B cell (primary cell): ENCODE measurements around the gene GPX2. TPM values are rescaled to one million over a fixed set of nuclear protein-coding genes. Genes with fewer than 3 reads are reported as not detected.

ENCODE experiments used
- ATAC-seq: fragments of 200-7000 bp; cut with Tn5 transposase; one replicate; pipeline ENCODE4 v1.10.0; 2021; ENCODE audit warnings: low read depth, mild to moderate bottlenecking, moderate number of reproducible peaks, moderate library complexity
- CTCF ChIA-PET: fragments of 350-600 bp; sonication (Branson Sonifier 250); formaldehyde crosslinking; loops from one replicate; lab custom pipeline; 2021; ENCODE audit warnings: antibody characterized with exemption, inconsistent platforms; lab: Charles Lee
- POLR2A ChIA-PET: fragments of 350-600 bp; sonication (Branson Sonifier 250); formaldehyde crosslinking; loops from one replicate; lab custom pipeline; 2021; ENCODE audit warnings: antibody characterized with exemption; lab: Charles Lee
- DNase-seq: peaks from one replicate; pipeline ENCODE4 v3.0.0; 2013
- H2AFZ ChIP-seq: 2 replicates; pipeline ENCODE4 v1.6.1; 2012; ENCODE audit warnings: mild to moderate bottlenecking, low read depth, low read length; ENCODE audit not compliant: insufficient read depth, poor library complexity, severe bottlenecking
- H3K27ac ChIP-seq, 2 donors: 1 replicate in 1 of 2; 2 replicates in 1 of 2; pipeline ENCODE4 v1.5.1; 2012 to 2013; ENCODE audit warnings: low read length in 2 of 2, mild to moderate bottlenecking in 2 of 2, moderate library complexity in 1 of 2
- H3K27me3 ChIP-seq, 4 experiments: fragments of 200-600 bp in 1 of 4; sonication (generic) in 1 of 4; replicated peaks in 1 of 4; 1 replicate in 2 of 4; 2 replicates in 2 of 4; pipeline versions ENCODE4 v1.6.1 to v1.7.0; 2013 to 2016; ENCODE audit warnings: low read length in 3 of 4, mild to moderate bottlenecking in 2 of 4, mixed read lengths in 1 of 4, moderate library complexity in 1 of 4; ENCODE audit not compliant: insufficient read depth in 4 of 4, control insufficient read depth in 3 of 4; ENCODE audit errors: control extremely low read depth in 1 of 4
- H3K36me3 ChIP-seq, 2 experiments: replicated peaks in 1 of 2; 1 replicate in 1 of 2; 2 replicates in 1 of 2; pipeline versions ENCODE4 v1.6.1 to v1.7.1; 2013; ENCODE audit warnings: low read length in 1 of 2; ENCODE audit not compliant: insufficient read depth in 2 of 2, control insufficient read depth in 1 of 2; ENCODE audit errors: control extremely low read depth in 1 of 2, extremely low read depth in 1 of 2
- H3K4me1 ChIP-seq, 2 donors: fragments of 200-600 bp in 1 of 2; sonication (generic) in 1 of 2; 1 replicate in 1 of 2; 2 replicates in 1 of 2; pipeline versions ENCODE4 v1.5.1 to v1.6.1; 2013 to 2017; ENCODE audit warnings: low read length in 2 of 2; ENCODE audit not compliant: control insufficient read depth in 2 of 2, insufficient read depth in 2 of 2
- H3K4me2 ChIP-seq: replicated peaks from 2 replicates; pipeline ENCODE3; 2012; ENCODE audit warnings: mild to moderate bottlenecking, low read depth, low read length; ENCODE audit not compliant: poor library complexity, severe bottlenecking
- H3K4me3 ChIP-seq, 5 experiments: fragments of 200-600 bp in 1 of 5; sonication (generic) in 1 of 5; 1 replicate in 3 of 5; 2 replicates in 2 of 5; pipeline versions ENCODE4 v1.5.1 to v1.7.0; 2011 to 2016; ENCODE audit warnings: low read length in 4 of 5, mild to moderate bottlenecking in 4 of 5, low read depth in 2 of 5, control low read depth in 1 of 5, moderate library complexity in 1 of 5; ENCODE audit not compliant: insufficient read depth in 1 of 5; ENCODE audit errors: control extremely low read depth in 1 of 5, extremely low read depth in 1 of 5
- H3K79me2 ChIP-seq: fragments of 200-600 bp; sonication (generic); one replicate; pipeline ENCODE4 v1.6.0; 2016; ENCODE audit warnings: low read length; ENCODE audit not compliant: control insufficient read depth, insufficient read depth
- H3K9ac ChIP-seq: fragments of 200-600 bp; sonication (generic); 2 replicates; pipeline ENCODE4 v1.6.1; 2017; ENCODE audit warnings: mild to moderate bottlenecking, low read length, moderate library complexity
- H3K9me3 ChIP-seq, 3 donors: one replicate each; pipeline versions ENCODE4 v1.6.1 to v1.7.1; 2013; ENCODE audit warnings: low read length in 2 of 3; ENCODE audit not compliant: control insufficient read depth in 2 of 3, insufficient read depth in 1 of 3; ENCODE audit errors: control extremely low read depth in 1 of 3
- H4K20me1 ChIP-seq: 2 replicates; pipeline ENCODE4 v1.6.0; 2012; ENCODE audit warnings: mild to moderate bottlenecking, low read length; ENCODE audit not compliant: insufficient read depth, control insufficient read depth, poor library complexity, severe bottlenecking
- H3K27ac Mint-ChIP-seq: one replicate; pipeline ENCODE4 v1.8.0; 2021; ENCODE audit warnings: mixed read lengths
- H3K27me3 Mint-ChIP-seq: one replicate; pipeline ENCODE4 v1.8.0; 2021; ENCODE audit warnings: mixed read lengths
- H3K4me1 Mint-ChIP-seq: one replicate; pipeline ENCODE4 v1.8.0; 2021; ENCODE audit warnings: mixed read lengths
- H3K4me3 Mint-ChIP-seq: one replicate; pipeline ENCODE4 v1.8.0; 2021; ENCODE audit warnings: mixed read lengths
- H3K9me3 Mint-ChIP-seq: one replicate; pipeline ENCODE4 v1.8.0; 2022; ENCODE audit warnings: mixed read lengths; ENCODE audit not compliant: insufficient read depth
- EZH2 ChIP-seq: IDR thresholded peaks from 2 replicates; pipeline ENCODE4 v1.6.1; 2012; ENCODE audit warnings: borderline replicate concordance, low read depth, mild to moderate bottlenecking, moderate library complexity, low read length; ENCODE audit not compliant: insufficient read depth, poor library complexity, severe bottlenecking
- WGBS: methylation state at CpG from one replicate; pipeline ENCODE4 v1.1.5; 2013; ENCODE audit warnings: missing lambda C conversion rate; ENCODE audit not compliant: insufficient coverage; 5-methylcytosine and 5-hydroxymethylcytosine counted together
- intact Hi-C: fragments of 100-400 bp; cut with micrococcal nuclease; formaldehyde crosslinking; loops from one replicate; pipeline ENCODE4 v1.10.0; 2022
- polyA plus RNA-seq: library from polyadenylated mRNA; depleted of rRNA; stranded (reverse); fragments of >200 nt; gene quantifications from 2 replicates; pipeline ENCODE4 v1.2.3, GENCODE V29; 2012
- total RNA-seq, 2 donors: library from RNA; stranded (reverse); fragments of 120-200 nt in 1 of 2; gene quantifications; 1 replicate in 1 of 2; 2 replicates in 1 of 2; pipeline versions ENCODE4 v1.2.3 to v1.2.4, GENCODE V29; 2013 to 2022
- TF ChIP-seq, protein P1 (sequence below): fragments of 200-600 bp; IDR thresholded peaks from one replicate; pipeline ENCODE4 v1.8.0; 2022; ENCODE audit warnings: antibody characterized with exemption, mild to moderate bottlenecking

Gene GPX2
- total and polyA plus RNA-seq, 2 donors (not counting 1 experiment from before 2014, with no cell fraction given): not detected

- Mint-ChIP-seq H3K4me3 (no peak overlapping the region), H3K27me3 (peaks cover 19% of the 10 kb centered on the region), H3K4me1 (peaks cover 6% of the 10 kb centered on the region), H3K9me3 (no peaks in the 10 kb centered on the region), H3K27ac (no peak overlapping the region)
- no peaks in the 10 kb centered on the region for H3K9me3 ChIP-seq
- DNase-seq: no peak
- no peak overlapping the region for H3K4me3 ChIP-seq
- POLR2A ChIA-PET: no interaction called here
- H3K36me3 ChIP-seq: no peaks in the 10 kb centered on the region
- H3K9ac ChIP-seq: no peak overlapping the region
- TF ChIP-seq EZH2: no peak
- TF ChIP-seq, protein P1, sequence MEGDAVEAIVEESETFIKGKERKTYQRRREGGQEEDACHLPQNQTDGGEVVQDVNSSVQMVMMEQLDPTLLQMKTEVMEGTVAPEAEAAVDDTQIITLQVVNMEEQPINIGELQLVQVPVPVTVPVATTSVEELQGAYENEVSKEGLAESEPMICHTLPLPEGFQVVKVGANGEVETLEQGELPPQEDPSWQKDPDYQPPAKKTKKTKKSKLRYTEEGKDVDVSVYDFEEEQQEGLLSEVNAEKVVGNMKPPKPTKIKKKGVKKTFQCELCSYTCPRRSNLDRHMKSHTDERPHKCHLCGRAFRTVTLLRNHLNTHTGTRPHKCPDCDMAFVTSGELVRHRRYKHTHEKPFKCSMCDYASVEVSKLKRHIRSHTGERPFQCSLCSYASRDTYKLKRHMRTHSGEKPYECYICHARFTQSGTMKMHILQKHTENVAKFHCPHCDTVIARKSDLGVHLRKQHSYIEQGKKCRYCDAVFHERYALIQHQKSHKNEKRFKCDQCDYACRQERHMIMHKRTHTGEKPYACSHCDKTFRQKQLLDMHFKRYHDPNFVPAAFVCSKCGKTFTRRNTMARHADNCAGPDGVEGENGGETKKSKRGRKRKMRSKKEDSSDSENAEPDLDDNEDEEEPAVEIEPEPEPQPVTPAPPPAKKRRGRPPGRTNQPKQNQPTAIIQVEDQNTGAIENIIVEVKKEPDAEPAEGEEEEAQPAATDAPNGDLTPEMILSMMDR: no peak
- intact Hi-C loops: loop anchor here (2.0 to 5.0 kb wide), 2 partner anchors 13 to 62 kb away; partner anchors contain the start of genes CHURC1 and FNTB
- no peak overlapping the region for H3K27ac ChIP-seq
- H3K79me2 ChIP-seq: no peaks in the 10 kb centered on the region
- no peak overlapping the region for H2AFZ ChIP-seq
- ATAC-seq: no peak
- H4K20me1 ChIP-seq: no peaks in the 10 kb centered on the region
- H3K4me2 ChIP-seq: no peak overlapping the region
- CTCF ChIA-PET: interaction anchor here (0.6 to 1.5 kb wide), 2 partner anchors 10 to 15 kb away, joined by 3 to 4 read pairs; no protein-coding TSS in a partner anchor
- H3K4me1 ChIP-seq: peaks cover 11% of the 10 kb centered on the region in 2 donors
- H3K27me3 ChIP-seq: peaks cover 0 to 27% (median 9%) of the 10 kb centered on the region in 4 experiments
- 100% methylated on average over 5 of the region's 9 CpGs for WGBS
Measured at GRCh38 chr14:64973826-64974225, 31.3 kb upstream of the GPX2 start.

GRCh38 chr14:64973026-64973442 lies 30.5 kb upstream of the GPX2 start:
- ATAC-seq (no peak), DNase-seq (no peak)
- no peak overlapping the region for H3K4me3 ChIP-seq
- Mint-ChIP-seq H3K9me3 (no peaks in the 10 kb centered on the region), H3K27ac (no peak overlapping the region), H3K27me3 (peaks cover 19% of the 10 kb centered on the region), H3K4me1 (peaks cover 6% of the 10 kb centered on the region), H3K4me3 (peak overlapping the region; percentile 83)
- no peaks in the 10 kb centered on the region for H4K20me1 ChIP-seq
- 100% methylated on average over 4 of the region's 8 CpGs for WGBS
- H3K4me1 ChIP-seq: peaks cover 11% of the 10 kb centered on the region in 2 donors
- H2AFZ ChIP-seq: peak overlapping the region; percentile 69
- POLR2A ChIA-PET: no interaction called here
- no peaks in the 10 kb centered on the region for H3K9me3 ChIP-seq
- no peak for TF ChIP-seq EZH2
- TF ChIP-seq, protein P1: no peak
- no peaks in the 10 kb centered on the region for H3K36me3 ChIP-seq
- intact Hi-C loops: loop anchor here (2.0 to 5.0 kb wide), 2 partner anchors 14 to 61 kb away; partner anchors contain the start of genes CHURC1 and FNTB
- H3K27me3 ChIP-seq: peaks cover 0 to 27% (median 9%) of the 10 kb centered on the region in 4 experiments
- CTCF ChIA-PET: interaction anchor here (0.8 to 1.5 kb wide), 2 partner anchors 11 to 150 kb away, joined by 3 to 4 read pairs; no protein-coding TSS in a partner anchor
- no peaks in the 10 kb centered on the region for H3K79me2 ChIP-seq
- H3K9ac ChIP-seq: no peak overlapping the region
- peak overlapping the region; percentile 96 for H3K4me2 ChIP-seq
- no peak overlapping the region for H3K27ac ChIP-seq
